ENCODE measurements around the gene CCDC71. TPM values are rescaled to one million over a fixed set of nuclear protein-coding genes. Genes with fewer than 3 reads are reported as not detected.

The CCDC71 gene
- total and polyA plus RNA-seq, 2 of the 13 experiments (the other 11 are each of a cell fraction or from before 2014, with no cell fraction given): 9.7 to 14.3 TPM

GRCh38 chr3:49132437-49133225 is 33.5 kb downstream of the CCDC71 start, which contains the start of gene LAMB2 (continued):
- TF ChIP-seq, protein P1, sequence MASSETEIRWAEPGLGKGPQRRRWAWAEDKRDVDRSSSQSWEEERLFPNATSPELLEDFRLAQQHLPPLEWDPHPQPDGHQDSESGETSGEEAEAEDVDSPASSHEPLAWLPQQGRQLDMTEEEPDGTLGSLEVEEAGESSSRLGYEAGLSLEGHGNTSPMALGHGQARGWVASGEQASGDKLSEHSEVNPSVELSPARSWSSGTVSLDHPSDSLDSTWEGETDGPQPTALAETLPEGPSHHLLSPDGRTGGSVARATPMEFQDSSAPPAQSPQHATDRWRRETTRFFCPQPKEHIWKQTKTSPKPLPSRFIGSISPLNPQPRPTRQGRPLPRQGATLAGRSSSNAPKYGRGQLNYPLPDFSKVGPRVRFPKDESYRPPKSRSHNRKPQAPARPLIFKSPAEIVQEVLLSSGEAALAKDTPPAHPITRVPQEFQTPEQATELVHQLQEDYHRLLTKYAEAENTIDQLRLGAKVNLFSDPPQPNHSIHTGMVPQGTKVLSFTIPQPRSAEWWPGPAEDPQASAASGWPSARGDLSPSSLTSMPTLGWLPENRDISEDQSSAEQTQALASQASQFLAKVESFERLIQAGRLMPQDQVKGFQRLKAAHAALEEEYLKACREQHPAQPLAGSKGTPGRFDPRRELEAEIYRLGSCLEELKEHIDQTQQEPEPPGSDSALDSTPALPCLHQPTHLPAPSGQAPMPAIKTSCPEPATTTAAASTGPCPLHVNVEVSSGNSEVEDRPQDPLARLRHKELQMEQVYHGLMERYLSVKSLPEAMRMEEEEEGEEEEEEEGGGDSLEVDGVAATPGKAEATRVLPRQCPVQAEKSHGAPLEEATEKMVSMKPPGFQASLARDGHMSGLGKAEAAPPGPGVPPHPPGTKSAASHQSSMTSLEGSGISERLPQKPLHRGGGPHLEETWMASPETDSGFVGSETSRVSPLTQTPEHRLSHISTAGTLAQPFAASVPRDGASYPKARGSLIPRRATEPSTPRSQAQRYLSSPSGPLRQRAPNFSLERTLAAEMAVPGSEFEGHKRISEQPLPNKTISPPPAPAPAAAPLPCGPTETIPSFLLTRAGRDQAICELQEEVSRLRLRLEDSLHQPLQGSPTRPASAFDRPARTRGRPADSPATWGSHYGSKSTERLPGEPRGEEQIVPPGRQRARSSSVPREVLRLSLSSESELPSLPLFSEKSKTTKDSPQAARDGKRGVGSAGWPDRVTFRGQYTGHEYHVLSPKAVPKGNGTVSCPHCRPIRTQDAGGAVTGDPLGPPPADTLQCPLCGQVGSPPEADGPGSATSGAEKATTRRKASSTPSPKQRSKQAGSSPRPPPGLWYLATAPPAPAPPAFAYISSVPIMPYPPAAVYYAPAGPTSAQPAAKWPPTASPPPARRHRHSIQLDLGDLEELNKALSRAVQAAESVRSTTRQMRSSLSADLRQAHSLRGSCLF (CRISPR knock-in tag; IDR thresholded peaks at IDR 0.05; ENCODE audit: borderline replicate concordance): no peak
- TF ChIP-seq AGO2 (optimal IDR thresholded peaks at IDR 0.05; ENCODE audit: low read depth, low read length) (peak; percentile 58), SATB2 (CRISPR knock-in tag; IDR thresholded peaks at IDR 0.05) (no peak), ZNF337 (CRISPR knock-in tag; IDR thresholded peaks at IDR 0.05; ENCODE audit: borderline replicate concordance, low read depth) (no peak), MTF1 (CRISPR knock-in tag; IDR thresholded peaks at IDR 0.05) (no peak), HMGXB4 (CRISPR knock-in tag; IDR thresholded peaks at IDR 0.05; ENCODE audit: borderline replicate concordance in 1 of 2, low read depth in 1 of 2) (peak; percentile 26 to 69; a peak in 1 of 4 replicates), PHF20 (CRISPR knock-in tag; IDR thresholded peaks at IDR 0.05) (peak; percentile 53), MLLT10 (CRISPR knock-in tag; IDR thresholded peaks at IDR 0.05) (no peak), NFE2 (CRISPR knock-in tag; IDR thresholded peaks at IDR 0.05) (no peak), ZBTB7B (CRISPR knock-in tag; IDR thresholded peaks at IDR 0.05) (peak; percentile 43), JUN (CRISPR knock-in tag; IDR thresholded peaks at IDR 0.05) (0 out of 2 replicates have a peak, but pooled peaks have one; percentile 12), CAMTA2 (CRISPR knock-in tag; IDR thresholded peaks at IDR 0.05; ENCODE audit: borderline replicate concordance) (0 out of 2 replicates have a peak, but pooled peaks have one; percentile 58), POGZ (CRISPR knock-in tag; IDR thresholded peaks at IDR 0.05) (peak; percentile 46), ZIK1 (CRISPR knock-in tag; IDR thresholded peaks at IDR 0.05; ENCODE audit: borderline replicate concordance, low read depth) (no peak), ZNF850 (CRISPR knock-in tag; conservative IDR thresholded peaks at IDR 0.05) (0 out of 2 replicates have a peak, but pooled peaks have one; percentile 62)
- TF ChIP-seq, protein P2, sequence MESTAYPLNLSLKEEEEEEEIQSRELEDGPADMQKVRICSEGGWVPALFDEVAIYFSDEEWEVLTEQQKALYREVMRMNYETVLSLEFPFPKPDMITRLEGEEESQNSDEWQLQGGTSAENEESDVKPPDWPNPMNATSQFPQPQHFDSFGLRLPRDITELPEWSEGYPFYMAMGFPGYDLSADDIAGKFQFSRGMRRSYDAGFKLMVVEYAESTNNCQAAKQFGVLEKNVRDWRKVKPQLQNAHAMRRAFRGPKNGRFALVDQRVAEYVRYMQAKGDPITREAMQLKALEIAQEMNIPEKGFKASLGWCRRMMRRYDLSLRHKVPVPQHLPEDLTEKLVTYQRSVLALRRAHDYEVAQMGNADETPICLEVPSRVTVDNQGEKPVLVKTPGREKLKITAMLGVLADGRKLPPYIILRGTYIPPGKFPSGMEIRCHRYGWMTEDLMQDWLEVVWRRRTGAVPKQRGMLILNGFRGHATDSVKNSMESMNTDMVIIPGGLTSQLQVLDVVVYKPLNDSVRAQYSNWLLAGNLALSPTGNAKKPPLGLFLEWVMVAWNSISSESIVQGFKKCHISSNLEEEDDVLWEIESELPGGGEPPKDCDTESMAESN (CRISPR knock-in tag; conservative IDR thresholded peaks at IDR 0.05): peak; percentile 64; the same call in 1 of the 2 replicates
- TF ChIP-seq, protein P3, sequence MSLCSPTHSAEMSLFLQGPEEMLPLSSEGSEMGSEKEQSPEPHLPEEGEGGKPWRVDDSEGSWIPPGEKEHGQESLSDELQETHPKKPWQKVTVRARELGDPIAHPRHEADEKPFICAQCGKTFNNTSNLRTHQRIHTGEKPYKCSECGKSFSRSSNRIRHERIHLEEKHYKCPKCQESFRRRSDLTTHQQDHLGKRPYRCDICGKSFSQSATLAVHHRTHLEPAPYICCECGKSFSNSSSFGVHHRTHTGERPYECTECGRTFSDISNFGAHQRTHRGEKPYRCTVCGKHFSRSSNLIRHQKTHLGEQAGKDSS (CRISPR knock-in tag; IDR thresholded peaks at IDR 0.05; ENCODE audit: borderline replicate concordance, low read depth): no peak
- TF ChIP-seq, protein P4, sequence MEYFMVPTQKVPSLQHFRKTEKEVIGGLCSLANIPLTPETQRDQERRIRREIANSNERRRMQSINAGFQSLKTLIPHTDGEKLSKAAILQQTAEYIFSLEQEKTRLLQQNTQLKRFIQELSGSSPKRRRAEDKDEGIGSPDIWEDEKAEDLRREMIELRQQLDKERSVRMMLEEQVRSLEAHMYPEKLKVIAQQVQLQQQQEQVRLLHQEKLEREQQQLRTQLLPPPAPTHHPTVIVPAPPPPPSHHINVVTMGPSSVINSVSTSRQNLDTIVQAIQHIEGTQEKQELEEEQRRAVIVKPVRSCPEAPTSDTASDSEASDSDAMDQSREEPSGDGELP (IDR thresholded peaks at IDR 0.05; ENCODE audit: borderline replicate concordance, low read depth): peak; percentile 3; the same call in 1 of the 2 replicates

Data from HepG2 (cell line).